HepG2 (cell line): Measurements from ENCODE around the gene ZNF747. TPM values are rescaled to one million over a fixed set of nuclear protein-coding genes. Genes with fewer than 3 reads are reported as not detected.
A peak's percentile ranks its signal among the peaks of the same experiment; 100 is the strongest.

ENCODE experiments used
- CBX1 ChIP-seq: IDR thresholded peaks from one replicate; pipeline ENCODE4 v1.6.1; 2016; ENCODE audit warnings: antibody characterized with exemption, low read depth
- DPF2 ChIP-seq: sonication (generic); formaldehyde crosslinking; IDR thresholded peaks from 2 replicates; pipeline ENCODE4 v1.4.0; 2020; ENCODE audit warnings: mild to moderate bottlenecking, low read depth, missing genetic modification reagents, borderline replicate concordance
- HMGA1 ChIP-seq: sonication (generic); formaldehyde crosslinking; conservative IDR thresholded peaks from 2 replicates; pipeline ENCODE4 v1.4.0; 2020; ENCODE audit warnings: missing genetic modification reagents
- IRF2 ChIP-seq: IDR thresholded peaks from 2 replicates; pipeline ENCODE4 v1.6.1; 2018; ENCODE audit warnings: missing genetic modification reagents, missing compliant biosample characterization
- KIAA2018 ChIP-seq: sonication (generic); formaldehyde crosslinking; IDR thresholded peaks from 2 replicates; pipeline ENCODE4 v1.5.0; 2020; ENCODE audit warnings: mild to moderate bottlenecking, missing genetic modification reagents, borderline replicate concordance
- MBD4 ChIP-seq: IDR thresholded peaks from 2 replicates; pipeline ENCODE4 v1.6.1; 2012; ENCODE audit warnings: low read length, inconsistent platforms, borderline replicate concordance
- NFATC3 ChIP-seq: sonication (generic); formaldehyde crosslinking; IDR thresholded peaks from 2 replicates; pipeline ENCODE4 v1.5.1; 2020; ENCODE audit warnings: mild to moderate bottlenecking, missing genetic modification reagents
- NFIB ChIP-seq: sonication (generic); formaldehyde crosslinking; IDR thresholded peaks from 2 replicates; pipeline ENCODE4 v1.9.0; 2021; ENCODE audit warnings: missing genetic modification reagents, mild to moderate bottlenecking, borderline replicate concordance
- POGZ ChIP-seq: sonication (generic); formaldehyde crosslinking; IDR thresholded peaks from 2 replicates; pipeline ENCODE4 v1.4.0; 2020; ENCODE audit warnings: mild to moderate bottlenecking, missing genetic modification reagents
- POLR2A ChIP-seq, 2 experiments: IDR thresholded peaks; 2 replicates each; pipeline ENCODE4 v1.6.1; 2011; ENCODE audit warnings: low read depth in 2 of 2, low read length in 2 of 2, mild to moderate bottlenecking in 1 of 2, moderate library complexity in 1 of 2; ENCODE audit not compliant: insufficient read depth in 1 of 2
- SIX1 ChIP-seq: sonication (generic); formaldehyde crosslinking; IDR thresholded peaks from 2 replicates; pipeline ENCODE4 v1.4.0; 2020; ENCODE audit warnings: missing genetic modification reagents, borderline replicate concordance
- SOX6 ChIP-seq, 2 experiments: fragments of 450-650 bp in 1 of 2; sonication (generic) in 1 of 2; formaldehyde crosslinking in 1 of 2; IDR thresholded peaks; 2 replicates each; pipeline versions ENCODE4 v1.4.0 to v1.6.1; 2017 to 2020; ENCODE audit warnings: antibody characterized with exemption in 1 of 2, mild to moderate bottlenecking in 1 of 2, missing genetic modification reagents in 1 of 2
- STAG1 ChIP-seq: sonication (generic); formaldehyde crosslinking; IDR thresholded peaks from 2 replicates; pipeline ENCODE4 v1.4.0; 2020; ENCODE audit warnings: missing genetic modification reagents
- TEF ChIP-seq: sonication (generic); formaldehyde crosslinking; IDR thresholded peaks from 2 replicates; pipeline ENCODE4 v1.5.0; 2020; ENCODE audit warnings: missing genetic modification reagents
- ZFP36L2 ChIP-seq: sonication (generic); formaldehyde crosslinking; IDR thresholded peaks from 2 replicates; pipeline ENCODE4 v1.4.0; 2020; ENCODE audit warnings: missing genetic modification reagents
- ZKSCAN1 ChIP-seq: fragments of 150-350 bp; IDR thresholded peaks from 2 replicates; pipeline ENCODE4 v1.6.1; 2014; ENCODE audit warnings: low read length
- ZNF234 ChIP-seq: sonication (generic); formaldehyde crosslinking; conservative IDR thresholded peaks from 2 replicates; pipeline ENCODE4 v1.5.1; 2020; ENCODE audit warnings: mild to moderate bottlenecking, missing genetic modification reagents
- ZNF331 ChIP-seq: sonication (generic); formaldehyde crosslinking; IDR thresholded peaks from 2 replicates; pipeline ENCODE4 v1.4.0; 2020; ENCODE audit warnings: missing genetic modification reagents
- ZNF501 ChIP-seq: sonication (generic); formaldehyde crosslinking; IDR thresholded peaks from 2 replicates; pipeline ENCODE4 v1.5.1; 2020; ENCODE audit warnings: mild to moderate bottlenecking, moderate library complexity, missing genetic modification reagents
- ZNF549 ChIP-seq: sonication (generic); formaldehyde crosslinking; IDR thresholded peaks from 2 replicates; pipeline ENCODE4 v1.5.0; 2020; ENCODE audit warnings: missing genetic modification reagents
- polyA plus RNA-seq, 8 experiments: library from polyadenylated mRNA; depleted of rRNA in 3 of 8; stranded (reverse) in 7 of 8; unstranded in 1 of 8; fragments of >200 nt; fragmentation: Illumina TruSeq in 4 of 8; extraction: Trizol in 4 of 8; gene quantifications; 2 replicates each; pipeline versions ENCODE4 v1.2.1 to v1.2.3, GENCODE V29; 2011 to 2016; ENCODE audit warnings: low read depth in 4 of 8, missing spikeins in 1 of 8, mixed read lengths in 1 of 8; ENCODE audit not compliant: insufficient read depth in 1 of 8
- total RNA-seq, 5 experiments: library from RNA; depleted of rRNA; stranded (reverse); fragments of >200 nt; fragmentation: Illumina TruSeq; extraction: Trizol; gene quantifications; 2 replicates each; pipeline ENCODE4 v1.2.3, GENCODE V29; 2016; ENCODE audit warnings: low read depth in 1 of 5
- TF ChIP-seq, protein P1 (sequence below), 2 experiments: sonication (generic) in 1 of 2; formaldehyde crosslinking in 1 of 2; IDR thresholded peaks; 2 replicates each; pipeline versions ENCODE4 v1.4.0 to v1.6.1; 2018 to 2020; ENCODE audit warnings: missing genetic modification reagents in 2 of 2, borderline replicate concordance in 1 of 2, low read depth in 1 of 2, mild to moderate bottlenecking in 1 of 2, missing biosample characterization in 1 of 2

Gene ZNF747
- total and polyA plus RNA-seq, 2 of the 13 experiments (the other 11 are each of a cell fraction or from before 2014, with no cell fraction given), result 7.2 to 10.2 TPM

DNA sequence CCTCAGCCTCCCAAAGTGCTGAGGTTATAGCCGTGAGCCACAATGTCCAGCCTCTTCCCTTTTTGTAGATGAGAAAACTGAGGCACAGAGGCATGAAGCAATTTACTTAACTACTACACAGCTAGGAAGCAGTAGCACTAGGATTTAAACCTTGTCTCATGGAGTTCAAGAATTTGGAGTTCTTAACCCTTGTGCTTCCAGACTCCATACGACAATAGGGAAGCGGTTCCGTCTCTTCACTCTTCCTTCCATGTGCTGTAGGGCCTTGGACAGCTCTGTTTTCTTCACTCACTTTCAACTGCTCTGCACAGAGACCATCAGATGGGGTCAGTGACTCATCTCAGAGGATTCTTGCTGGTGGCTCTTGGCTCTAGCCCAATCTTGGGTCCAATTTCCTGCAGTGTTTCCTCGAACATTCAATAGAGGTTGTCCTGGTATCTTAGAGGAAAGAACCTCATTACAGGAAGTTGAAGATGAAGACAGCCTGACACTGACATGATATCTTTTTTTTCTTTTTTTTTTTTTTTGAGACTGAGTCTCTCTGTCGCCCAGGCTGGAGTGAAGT is 42.8 kb downstream of the ZNF747 start (continued):
- TF ChIP-seq POLR2A (IDR thresholded peaks at IDR 0.05; ENCODE audit: insufficient read depth in 1 of 2, low read depth in 2 of 2, low read length in 2 of 2), result no peak
- TF ChIP-seq ZFP36L2, result no peak
- TF ChIP-seq ZKSCAN1, result no peak
- TF ChIP-seq, protein P1, sequence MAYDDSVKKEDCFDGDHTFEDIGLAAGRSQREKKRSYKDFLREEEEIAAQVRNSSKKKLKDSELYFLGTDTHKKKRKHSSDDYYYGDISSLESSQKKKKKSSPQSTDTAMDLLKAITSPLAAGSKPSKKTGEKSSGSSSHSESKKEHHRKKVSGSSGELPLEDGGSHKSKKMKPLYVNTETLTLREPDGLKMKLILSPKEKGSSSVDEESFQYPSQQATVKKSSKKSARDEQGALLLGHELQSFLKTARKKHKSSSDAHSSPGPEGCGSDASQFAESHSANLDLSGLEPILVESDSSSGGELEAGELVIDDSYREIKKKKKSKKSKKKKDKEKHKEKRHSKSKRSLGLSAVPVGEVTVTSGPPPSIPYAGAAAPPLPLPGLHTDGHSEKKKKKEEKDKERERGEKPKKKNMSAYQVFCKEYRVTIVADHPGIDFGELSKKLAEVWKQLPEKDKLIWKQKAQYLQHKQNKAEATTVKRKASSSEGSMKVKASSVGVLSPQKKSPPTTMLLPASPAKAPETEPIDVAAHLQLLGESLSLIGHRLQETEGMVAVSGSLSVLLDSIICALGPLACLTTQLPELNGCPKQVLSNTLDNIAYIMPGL (CRISPR knock-in tag; IDR thresholded peaks at IDR 0.05; ENCODE audit: borderline replicate concordance in 1 of 2, low read depth in 1 of 2), result 0 out of 4 replicates have a peak, but pooled peaks of 1 of the 2 experiments have one; percentile 29
- no peak for TF ChIP-seq MBD4
- no peak for TF ChIP-seq ZNF549
- no peak for TF ChIP-seq NFIB (CRISPR knock-in tag)
- no peak for TF ChIP-seq SIX1 (CRISPR knock-in tag)
- no peak for TF ChIP-seq POGZ
- TF ChIP-seq IRF2, result no peak
- TF ChIP-seq ZNF234 (CRISPR knock-in tag), result no peak
- TF ChIP-seq ZNF331 (CRISPR knock-in tag), result no peak
- no peak for TF ChIP-seq NFATC3 (CRISPR knock-in tag)
- no peak for TF ChIP-seq ZNF501 (CRISPR knock-in tag)
- TF ChIP-seq KIAA2018 (CRISPR knock-in tag), result no peak
- no peak for TF ChIP-seq DPF2
- no peak for TF ChIP-seq CBX1
- TF ChIP-seq TEF (CRISPR knock-in tag), result no peak
- TF ChIP-seq STAG1, result peak; percentile 37
- no peak for TF ChIP-seq HMGA1 (CRISPR knock-in tag)
- no peak for TF ChIP-seq SOX6 (IDR thresholded peaks at IDR 0.05)
- no peak for TF ChIP-seq SOX6 (CRISPR knock-in tag; IDR thresholded peaks at IDR 0.05)
